Activated B cell treated with CpG ODN at 0.5 μM for 24 hours (primary cell): Measurements from ENCODE around the gene FSTL4. TPM values are rescaled to one million over a fixed set of nuclear protein-coding genes. Genes with fewer than 3 reads are reported as not detected.

Source experiments
- ATAC-seq: fragments of 200-7000 bp; cut with Tn5 transposase; one replicate; pipeline ENCODE4 v1.10.0; 2021; ENCODE audit warnings: low read depth, mild to moderate bottlenecking, moderate library complexity
- CTCF ChIA-PET: fragments of 350-600 bp; sonication (Branson Sonifier 250); formaldehyde crosslinking; loops from one replicate; lab custom pipeline; 2021; ENCODE audit warnings: antibody characterized with exemption; lab: Charles Lee
- POLR2A ChIA-PET: fragments of 350-600 bp; sonication (Branson Sonifier 250); formaldehyde crosslinking; loops from one replicate; lab custom pipeline; 2021; ENCODE audit warnings: antibody characterized with exemption; lab: Charles Lee
- DNase-seq: peaks from one replicate; pipeline ENCODE4 v3.0.0; 2022
- H3K27ac Mint-ChIP-seq: one replicate; pipeline ENCODE4 v1.8.0; 2020; ENCODE audit warnings: mixed read lengths
- H3K27me3 Mint-ChIP-seq: one replicate; pipeline ENCODE4 v1.8.0; 2021; ENCODE audit warnings: mixed read lengths
- H3K36me3 Mint-ChIP-seq: one replicate; pipeline ENCODE4 v1.8.0; 2021; ENCODE audit warnings: low read depth, mixed read lengths
- H3K4me1 Mint-ChIP-seq: one replicate; pipeline ENCODE4 v1.8.0; 2021; ENCODE audit warnings: mixed read lengths
- H3K4me3 Mint-ChIP-seq: one replicate; pipeline ENCODE4 v1.8.0; 2020; ENCODE audit warnings: mild to moderate bottlenecking, mixed read lengths
- H3K9me3 Mint-ChIP-seq: one replicate; pipeline ENCODE4 v1.8.0; 2020; ENCODE audit warnings: mixed read lengths
- intact Hi-C: fragments of 100-400 bp; cut with micrococcal nuclease; formaldehyde crosslinking; loops from one replicate; pipeline ENCODE4 v1.15.1; 2024
- total RNA-seq: library from RNA; stranded (reverse); gene quantifications from 2 replicates; pipeline ENCODE4 v1.2.3, GENCODE V29; 2022
- TF ChIP-seq, protein P1 (sequence below): fragments of 200-600 bp; IDR thresholded peaks from one replicate; pipeline ENCODE4 v1.8.0; 2022; ENCODE audit warnings: antibody characterized with exemption, mild to moderate bottlenecking

FSTL4 gene
- total RNA-seq, 1 donor from 2014 or later = 1.7 TPM

- CTCF ChIA-PET = no interaction called here
- no peaks in the 10 kb centered on the region for H3K36me3 Mint-ChIP-seq
- H3K4me3 Mint-ChIP-seq = no peak overlapping the region
- ATAC-seq (no peak), DNase-seq (no peak)
- TF ChIP-seq, protein P1, sequence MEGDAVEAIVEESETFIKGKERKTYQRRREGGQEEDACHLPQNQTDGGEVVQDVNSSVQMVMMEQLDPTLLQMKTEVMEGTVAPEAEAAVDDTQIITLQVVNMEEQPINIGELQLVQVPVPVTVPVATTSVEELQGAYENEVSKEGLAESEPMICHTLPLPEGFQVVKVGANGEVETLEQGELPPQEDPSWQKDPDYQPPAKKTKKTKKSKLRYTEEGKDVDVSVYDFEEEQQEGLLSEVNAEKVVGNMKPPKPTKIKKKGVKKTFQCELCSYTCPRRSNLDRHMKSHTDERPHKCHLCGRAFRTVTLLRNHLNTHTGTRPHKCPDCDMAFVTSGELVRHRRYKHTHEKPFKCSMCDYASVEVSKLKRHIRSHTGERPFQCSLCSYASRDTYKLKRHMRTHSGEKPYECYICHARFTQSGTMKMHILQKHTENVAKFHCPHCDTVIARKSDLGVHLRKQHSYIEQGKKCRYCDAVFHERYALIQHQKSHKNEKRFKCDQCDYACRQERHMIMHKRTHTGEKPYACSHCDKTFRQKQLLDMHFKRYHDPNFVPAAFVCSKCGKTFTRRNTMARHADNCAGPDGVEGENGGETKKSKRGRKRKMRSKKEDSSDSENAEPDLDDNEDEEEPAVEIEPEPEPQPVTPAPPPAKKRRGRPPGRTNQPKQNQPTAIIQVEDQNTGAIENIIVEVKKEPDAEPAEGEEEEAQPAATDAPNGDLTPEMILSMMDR = no peak
- intact Hi-C loops = no loop called here
- peaks cover 9% of the 10 kb centered on the region for H3K9me3 Mint-ChIP-seq
- H3K27me3 Mint-ChIP-seq = no peaks in the 10 kb centered on the region
- no peaks in the 10 kb centered on the region for H3K4me1 Mint-ChIP-seq
- no peak overlapping the region for H3K27ac Mint-ChIP-seq
- POLR2A ChIA-PET = no interaction called here
Observed at GRCh38 chr5:133147815-133148567, 464.4 kb downstream of the FSTL4 start.

DNA sequence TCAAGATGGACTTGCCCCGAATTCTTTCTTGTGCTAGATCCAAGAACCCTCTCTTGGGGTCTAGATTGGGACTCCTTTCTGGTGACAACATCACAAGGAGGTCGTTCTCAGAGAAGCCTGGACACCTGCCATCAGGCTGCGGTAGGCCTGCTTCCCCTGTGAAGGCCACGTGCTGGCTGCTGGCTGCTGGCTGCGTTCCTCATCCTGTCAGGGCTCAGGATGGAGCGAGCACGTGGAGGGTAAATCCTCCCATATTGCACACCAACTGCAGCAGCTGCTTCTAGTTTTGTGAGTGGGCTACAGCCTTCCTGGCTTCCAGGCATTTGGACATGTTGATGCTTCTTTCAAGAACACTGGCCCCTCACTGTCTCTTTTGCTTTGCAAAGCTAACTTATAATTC lies 464.9 kb downstream of the FSTL4 start:
- Mint-ChIP-seq H3K36me3 (no peaks in the 10 kb centered on the region), H3K4me3 (no peak overlapping the region), H3K4me1 (no peaks in the 10 kb centered on the region), H3K9me3 (peaks cover 9% of the 10 kb centered on the region), H3K27me3 (no peaks in the 10 kb centered on the region), H3K27ac (no peak overlapping the region)
- CTCF ChIA-PET = no interaction called here
- DNase-seq (no peak), ATAC-seq (no peak)
- intact Hi-C loops = no loop called here
- TF ChIP-seq, protein P1 = no peak
- POLR2A ChIA-PET = no interaction called here
